Smooth muscle cell of the umbilical artery (primary cell): ENCODE results near the gene ARL6IP5. TPM values are rescaled to one million over a fixed set of nuclear protein-coding genes. Genes with fewer than 3 reads are reported as not detected.

Experiments used
- total RNA-seq: library from RNA; depleted of rRNA; stranded (reverse); fragments of >200 nt; gene quantifications from 2 replicates; pipeline ENCODE4 v1.2.3, GENCODE V29; 2014

ARL6IP5 gene
- total RNA-seq, result 72.5 and 109 TPM in 2 replicates

GRCh38 chr3:69084326-69085167, at the start of gene ARL6IP5:
TSS of gene ARL6IP5 (plus strand) at chr3:69084937. CDS start at chr3:69085048, 111 bp downstream.

GRCh38 chr3:69051756-69052471, 32.8 kb upstream of the ARL6IP5 start, which contains the start of gene TMF1:
TSS of gene TMF1 (minus strand) at chr3:69052333. CDS start at chr3:69052086, 247 bp downstream.

GRCh38 chr3:69080233-69080920, 4.4 kb upstream of the ARL6IP5 start, which contains the start of gene UBA3:
TSS of gene UBA3 (minus strand) at chr3:69080365. CDS start at chr3:69080353, 12 bp downstream.

GRCh38 chr3:69122403-69122802, 37.7 kb downstream of the ARL6IP5 start, which contains the start of gene LMOD3:
TSS of gene LMOD3 (minus strand) at chr3:69122595. CDS start at chr3:69122386, 209 bp downstream.

Other genes with a start within 250 kb of the ARL6IP5 start
- gene TAFA4, start 152.4 kb upstream of the ARL6IP5 start, total RNA-seq, result not detected in 2 replicates
- gene EOGT, start 71.3 kb upstream of the ARL6IP5 start, total RNA-seq, result 45.4 and 66.4 TPM in 2 replicates
- 47.8 and 64.3 TPM in 2 replicates for gene TMF1, start 32.6 kb upstream of the ARL6IP5 start, total RNA-seq
- gene UBA3, start 4.6 kb upstream of the ARL6IP5 start, total RNA-seq, result 64.1 and 70.4 TPM in 2 replicates
- not detected in 2 replicates for gene LMOD3, start 37.7 kb downstream of the ARL6IP5 start, total RNA-seq